IMR-90 (cell line): ENCODE results near the gene CELA2B. TPM values are rescaled to one million over a fixed set of nuclear protein-coding genes. Genes with fewer than 3 reads are reported as not detected.
A peak's percentile ranks its signal among the peaks of the same experiment; 100 is the strongest.

Experiments used
- ATAC-seq: fragments of 200-7000 bp; cut with Tn5 transposase; 2 replicates; pipeline ENCODE4 v1.9.1; 2020; ENCODE audit warnings: low read depth, mild to moderate bottlenecking, moderate library complexity
- BruUV-seq: library from RNA; stranded (reverse); fragments of 400-500 nt; replicated peaks from 2 replicates; lab custom pipeline; 2021; lab: Mats Ljungman, UMichigan
- CTCF ChIA-PET: fragments of 300-600 bp; formaldehyde crosslinking; extraction: SDS; loops from one replicate; lab custom pipeline; 2021; ENCODE audit warnings: antibody characterized with exemption; lab: Yijun Ruan, JAX
- POLR2A ChIA-PET: fragments of 300-600 bp; sonication (Branson Sonifier 250); formaldehyde crosslinking; loops from one replicate; lab custom pipeline; 2022; ENCODE audit warnings: antibody characterized with exemption; ENCODE audit not compliant: unreplicated experiment; lab: Charles Lee
- DNase-seq: peaks from one replicate; pipeline ENCODE4 v3.0.0; 2013
- H2AFZ ChIP-seq: replicated peaks from 2 replicates; pipeline ENCODE3; 2013; ENCODE audit warnings: low read length, mild to moderate bottlenecking; ENCODE audit not compliant: poor library complexity
- H2AK5ac ChIP-seq: 2 replicates; pipeline ENCODE4 v1.6.1; 2013; ENCODE audit warnings: low read depth, low read length, inconsistent platforms
- H2AK9ac ChIP-seq: replicated peaks from 2 replicates; pipeline ENCODE3; 2013; ENCODE audit warnings: mild to moderate bottlenecking, low read depth, low read length, moderate library complexity; ENCODE audit not compliant: poor library complexity
- H2BK120ac ChIP-seq: 2 replicates; pipeline ENCODE4 v1.6.1; 2013; ENCODE audit warnings: low read depth, low read length, inconsistent platforms
- H2BK15ac ChIP-seq: 3 replicates; pipeline ENCODE4 v1.6.1; 2013; ENCODE audit warnings: low read depth, low read length, inconsistent platforms
- H2BK20ac ChIP-seq: 2 replicates; pipeline ENCODE4 v1.6.1; 2013; ENCODE audit warnings: low read depth, mild to moderate bottlenecking, inconsistent platforms, low read length, moderate library complexity
- H2BK5ac ChIP-seq: 2 replicates; pipeline ENCODE4 v1.6.1; 2013; ENCODE audit warnings: mild to moderate bottlenecking, low read depth, low read length, inconsistent platforms; ENCODE audit not compliant: poor library complexity, severe bottlenecking
- H3K14ac ChIP-seq: replicated peaks from 2 replicates; pipeline ENCODE4 v1.6.1; 2013; ENCODE audit warnings: low read depth, low read length, inconsistent platforms
- H3K18ac ChIP-seq: 2 replicates; pipeline ENCODE4 v1.6.1; 2013; ENCODE audit warnings: low read depth, low read length, control low read depth
- H3K23ac ChIP-seq: 2 replicates; pipeline ENCODE4 v1.6.1; 2013; ENCODE audit warnings: low read depth, low read length, inconsistent platforms
- H3K27ac ChIP-seq: 2 replicates; pipeline ENCODE4 v1.5.1; 2013; ENCODE audit warnings: mild to moderate bottlenecking, control low read depth, low read length; ENCODE audit not compliant: insufficient read depth
- H3K27me3 ChIP-seq: 2 replicates; pipeline ENCODE4 v1.6.1; 2013; ENCODE audit warnings: low read length; ENCODE audit not compliant: control insufficient read depth, insufficient read depth
- H3K36me3 ChIP-seq: 2 replicates; pipeline ENCODE4 v1.6.1; 2013; ENCODE audit warnings: low read length, mixed read lengths; ENCODE audit not compliant: control insufficient read depth, insufficient read depth
- H3K4ac ChIP-seq: 2 replicates; pipeline ENCODE4 v1.6.1; 2013; ENCODE audit warnings: low read depth, low read length, inconsistent platforms
- H3K4me1 ChIP-seq: 2 replicates; pipeline ENCODE4 v1.6.1; 2013; ENCODE audit warnings: low read length, mixed read lengths; ENCODE audit not compliant: control insufficient read depth, insufficient read depth
- H3K4me2 ChIP-seq: 2 replicates; pipeline ENCODE4 v1.6.1; 2013; ENCODE audit warnings: low read depth, mild to moderate bottlenecking, control low read depth, low read length, moderate library complexity
- H3K4me3 ChIP-seq: 2 replicates; pipeline ENCODE4 v1.5.1; 2013; ENCODE audit warnings: low read depth, mild to moderate bottlenecking, control low read depth, low read length, moderate library complexity; ENCODE audit not compliant: insufficient read depth
- H3K56ac ChIP-seq: 2 replicates; pipeline ENCODE4 v1.6.1; 2013; ENCODE audit warnings: low read length, inconsistent platforms; ENCODE audit not compliant: insufficient read depth; ENCODE audit errors: extremely low read depth
- H3K79me1 ChIP-seq, 2 experiments: 2 replicates each; pipeline ENCODE4 v1.6.1; 2013; ENCODE audit warnings: low read length in 2 of 2, inconsistent platforms in 1 of 2, low read depth in 1 of 2
- H3K9ac ChIP-seq: 2 replicates; pipeline ENCODE4 v1.6.1; 2013; ENCODE audit warnings: low read depth, low read length, control low read depth
- H3K9me1 ChIP-seq: 2 replicates; pipeline ENCODE4 v1.6.1; 2013; ENCODE audit warnings: low read length, inconsistent platforms; ENCODE audit not compliant: insufficient read depth
- H3K9me3 ChIP-seq: 2 replicates; pipeline ENCODE4 v1.6.1; 2013; ENCODE audit warnings: low read length; ENCODE audit not compliant: control insufficient read depth, insufficient read depth
- H4K20me1 ChIP-seq: 2 replicates; pipeline ENCODE4 v1.6.1; 2013; ENCODE audit warnings: low read length, inconsistent platforms; ENCODE audit not compliant: insufficient read depth
- H4K5ac ChIP-seq: 2 replicates; pipeline ENCODE4 v1.6.1; 2013; ENCODE audit warnings: mild to moderate bottlenecking, low read depth, low read length, control low read depth
- H4K8ac ChIP-seq, 2 experiments: 2 replicates each; pipeline ENCODE4 v1.6.1; 2013; ENCODE audit warnings: low read depth in 2 of 2, low read length in 2 of 2, control low read depth in 1 of 2, inconsistent platforms in 1 of 2
- H4K91ac ChIP-seq: 2 replicates; pipeline ENCODE4 v1.6.1; 2013; ENCODE audit warnings: low read depth, low read length, inconsistent platforms; ENCODE audit not compliant: insufficient read depth
- CHD1 ChIP-seq: IDR thresholded peaks from 2 replicates; pipeline ENCODE4 v1.6.1; 2012; ENCODE audit warnings: low read depth, low read length, improper control_type of control experiment
- FOS ChIP-seq: fragments of 150-350 bp; IDR thresholded peaks from 2 replicates; pipeline ENCODE4 v1.6.1; 2016; ENCODE audit warnings: low read depth, low read length
- MAFK ChIP-seq: IDR thresholded peaks from 2 replicates; pipeline ENCODE4 v1.6.1; 2012; ENCODE audit warnings: low read depth, low read length, improper control_type of control experiment
- MAZ ChIP-seq: IDR thresholded peaks from 2 replicates; pipeline ENCODE4 v1.6.1; 2012; ENCODE audit warnings: low read depth, mild to moderate bottlenecking, low read length, improper control_type of control experiment, moderate library complexity, borderline replicate concordance
- MXI1 ChIP-seq: IDR thresholded peaks from 2 replicates; pipeline ENCODE4 v1.6.1; 2012; ENCODE audit warnings: low read depth, mild to moderate bottlenecking, low read length, moderate library complexity, borderline replicate concordance
- RAD21 ChIP-seq: IDR thresholded peaks from 2 replicates; pipeline ENCODE4 v1.6.1; 2012; ENCODE audit warnings: low read length, improper control_type of control experiment
- RFX5 ChIP-seq: IDR thresholded peaks from 2 replicates; pipeline ENCODE4 v1.8.0; 2012; ENCODE audit warnings: low read depth, mild to moderate bottlenecking, low read length, moderate library complexity
- WGBS, 2 experiments: methylation state at CpG; one replicate each; pipeline versions ENCODE4 v1.1.5 to v1.1.7; 2013; ENCODE audit warnings: missing lambda C conversion rate in 2 of 2; ENCODE audit not compliant: insufficient read length in 1 of 2; ENCODE audit errors: extremely low coverage in 2 of 2; 5-methylcytosine and 5-hydroxymethylcytosine counted together
- dilution Hi-C: fragments of 300-500 bp; cut with HindIII; formaldehyde crosslinking; loops from one replicate; pipeline ENCODE4 v1.14.3; 2018; ENCODE audit warnings: low sequenced_read_pairs; ENCODE audit not compliant: unreplicated experiment
- in situ Hi-C: fragments of 300-500 bp; cut with MboI; formaldehyde crosslinking; loops from 3 replicates; pipeline ENCODE4 v1.14.3; 2019; ENCODE audit warnings: low sequenced_read_pairs, inconsistent platforms, mixed read lengths
- intact Hi-C: fragments of 100-400 bp; cut with micrococcal nuclease; formaldehyde crosslinking; loops from 2 replicates; pipeline ENCODE4 v1.10.0; 2022
- polyA plus RNA-seq, 3 experiments: library from polyadenylated mRNA; depleted of rRNA; stranded (reverse); fragments of >200 nt; gene quantifications; 2 replicates each; pipeline ENCODE4 v1.2.3, GENCODE V29; 2012; ENCODE audit warnings: low replicate concordance in 1 of 3
- total RNA-seq: library from RNA; depleted of rRNA; stranded (reverse); fragments of >200 nt; gene quantifications from 2 replicates; pipeline ENCODE4 v1.2.3, GENCODE V29; 2012

The CELA2B gene
- total and polyA plus RNA-seq, 2 of the 4 experiments (the other 2 are of a cell fraction), result not detected

DNA sequence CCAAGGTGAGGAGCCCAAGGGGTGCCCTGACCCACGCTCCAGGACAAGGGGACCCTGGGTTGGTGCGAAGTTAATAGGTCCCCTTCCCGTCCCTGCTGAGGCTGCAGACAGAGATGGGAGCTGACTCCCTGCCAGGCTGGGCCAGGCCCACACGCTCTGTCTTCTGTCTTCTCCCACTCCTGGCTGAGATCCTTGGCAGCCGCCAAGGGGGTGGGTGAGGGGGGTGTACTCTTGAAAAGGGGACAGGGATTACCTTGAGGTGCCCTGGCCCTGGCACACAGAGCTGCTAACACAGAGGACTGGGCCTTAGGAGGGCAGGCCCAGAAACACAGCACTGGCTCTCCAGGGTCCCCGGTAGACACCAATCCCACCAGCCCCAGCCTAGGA, 48.6 kb upstream of the CELA2B start:
- Histone ChIP-seq H3K4me2 (no peak overlapping the region), H3K14ac (no peak overlapping the region), H3K56ac (no peak overlapping the region), H3K9ac (no peak overlapping the region), H4K8ac (no peak overlapping the region), H4K5ac (no peak overlapping the region), H2AK9ac (peak overlapping the region; percentile 77), H2BK120ac (peak overlapping the region; percentile 8; the same call in 1 of the 2 replicates), H3K9me1 (peaks cover 9% of the 10 kb centered on the region), H3K4ac (peak overlapping the region; percentile 55; the same call in 1 of the 2 replicates), H4K20me1 (peaks cover 14% of the 10 kb centered on the region), H3K79me1 (peaks cover 2 to 39% of the 10 kb centered on the region in 2 experiments; a peak in 1 of 4 replicates), H2AK5ac (peak overlapping the region; percentile 60), H3K23ac (no peak overlapping the region; the same call in 1 of the 2 replicates), H3K27me3 (no peaks in the 10 kb centered on the region), H2AFZ (no peak overlapping the region), H3K4me3 (no peak overlapping the region), H2BK20ac (no peak overlapping the region), H3K9me3 (no peaks in the 10 kb centered on the region), H2BK5ac (peak overlapping the region; percentile 32), H3K4me1 (peaks cover 16% of the 10 kb centered on the region), H3K18ac (no peak overlapping the region), H3K27ac (peak overlapping the region; percentile 16; the same call in 1 of the 2 replicates), H4K91ac (peak overlapping the region; percentile 27; the same call in 1 of the 2 replicates), H3K36me3 (peaks cover 7% of the 10 kb centered on the region), H2BK15ac (no peak overlapping the region)
- no CpG with 5 or more reads among the region's 6 CpGs for WGBS, 2 experiments
- BruUV-seq, result no TSS peak
- CTCF ChIA-PET, result interaction anchor here (0.6 to 2.1 kb wide), 9 partner anchors 10 to 457 kb away, joined by 3 to 13 read pairs (median 3); no protein-coding TSS in a partner anchor
- ATAC-seq, result no peak
- intact Hi-C loops, result no loop called here
- POLR2A ChIA-PET, result no interaction called here
- dilution Hi-C loops, result no loop called here
- in situ Hi-C loops, result loop anchor here (5.0 to 10.0 kb wide), 2 partner anchors 100 to 272 kb away; partner anchors contain the start of gene TMEM51
- DNase-seq, result no peak
- TF ChIP-seq RFX5, result no peak
- no peak for TF ChIP-seq MXI1
- no peak for TF ChIP-seq MAFK
- no peak for TF ChIP-seq MAZ
- no peak for TF ChIP-seq FOS
- TF ChIP-seq CHD1, result no peak
- TF ChIP-seq RAD21, result no peak
